ENCODE data around the gene PPP6C. TPM values are rescaled to one million over a fixed set of nuclear protein-coding genes. Genes with fewer than 3 reads are reported as not detected.
"Not testable (repeated sequence)": the region's sequence is repeated elsewhere in the genome, so short reads cannot be mapped to it uniquely, and the experiment has no call there.

The PPP6C gene
- 38.8 TPM for total RNA-seq

GRCh38 chr9:125189361-125190289, at the start of gene PPP6C:
Gene PPP6C, minus strand, starts transcription at chr9:125189803. Its CDS starts 85 bp downstream, at chr9:125189718.
- peak; percentile 99 for ATAC-seq

- ATAC-seq = no peak
Observed at GRCh38 chr9:125238915-125239446, 49.4 kb upstream of the PPP6C start.

- ATAC-seq = no peak
Observed at GRCh38 chr9:125238127-125238914, 48.7 kb upstream of the PPP6C start.

- not testable (repeated sequence) for ATAC-seq
Observed at GRCh38 chr9:125236520-125237159, 47.0 kb upstream of the PPP6C start.

DNA sequence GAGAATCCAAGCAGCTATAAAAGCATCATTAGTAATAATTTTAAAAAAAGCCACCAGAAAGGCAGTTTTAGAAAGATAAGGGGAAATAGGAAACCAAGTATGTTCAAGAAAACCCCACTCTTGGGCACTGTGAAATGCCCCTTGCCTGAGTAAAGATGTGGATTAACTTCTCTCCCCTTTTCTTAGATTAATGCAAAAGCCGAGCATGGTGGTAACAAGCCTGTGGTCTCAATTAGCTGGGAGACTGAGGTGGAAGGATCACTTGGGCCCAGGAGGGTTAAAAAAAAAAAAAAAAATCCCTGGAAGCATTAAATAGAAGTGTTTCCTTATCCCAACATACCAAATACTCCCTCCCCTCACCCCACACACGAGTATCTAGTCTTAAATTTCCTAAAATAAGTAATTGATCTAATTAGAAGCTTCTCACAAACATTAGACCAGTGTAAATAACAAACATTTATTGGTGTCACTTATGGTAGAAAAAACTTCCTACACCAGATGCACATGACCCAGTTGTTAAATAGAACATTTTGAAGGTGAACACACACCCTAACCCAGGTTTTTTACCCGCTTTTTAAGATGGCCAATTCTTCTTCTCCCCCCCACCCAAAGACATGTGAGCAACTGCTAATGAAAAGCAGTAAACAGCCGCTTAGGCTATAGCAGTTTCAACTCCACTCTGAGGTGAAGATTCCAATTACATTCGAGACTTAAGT, 46.4 kb upstream of the PPP6C start:
- ATAC-seq = no peak

DNA sequence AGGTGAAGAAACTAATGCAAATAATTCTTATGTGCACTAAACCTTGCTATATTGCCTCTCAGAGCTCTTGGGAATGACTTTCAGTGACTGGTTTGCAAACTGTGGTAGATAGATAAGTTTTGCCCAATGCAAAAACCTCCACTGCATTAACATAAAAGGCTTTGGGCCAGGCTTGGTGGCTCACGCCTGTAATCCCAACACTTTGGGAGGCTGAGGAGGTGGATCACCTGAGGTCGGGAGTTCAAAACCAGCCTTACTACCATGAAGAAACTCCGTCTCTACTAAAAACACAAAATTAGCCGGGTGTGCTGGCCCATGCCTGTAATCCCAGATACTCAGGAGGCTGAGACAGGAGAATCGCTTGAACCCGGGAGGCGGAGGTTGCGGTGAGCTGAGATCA, 44.5 kb upstream of the PPP6C start:
- not testable (repeated sequence) for ATAC-seq

DNA sequence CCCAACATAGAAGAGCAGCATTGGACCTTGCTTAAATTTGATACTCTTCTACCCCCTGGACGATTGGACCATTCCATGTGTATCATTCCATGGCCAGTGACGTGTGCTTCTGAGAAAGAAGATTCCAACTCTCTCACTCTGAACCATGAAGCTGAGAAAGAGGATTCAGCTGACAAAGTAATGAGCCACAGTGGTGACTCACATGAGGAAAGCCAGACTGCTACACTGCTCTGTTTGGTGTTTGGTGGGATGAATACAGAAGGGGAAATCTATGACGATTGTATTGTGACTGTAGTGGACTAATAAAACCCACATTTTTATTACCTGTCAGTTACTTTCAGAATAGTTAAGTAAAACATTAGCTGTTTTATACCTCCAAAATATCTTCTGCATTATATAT, 44.1 kb upstream of the PPP6C start:
- ATAC-seq = peak; percentile 74

GRCh38 chr9:125227761-125228160, 38.2 kb upstream of the PPP6C start:
- no peak for ATAC-seq

GRCh38 chr9:125224858-125225257, 35.3 kb upstream of the PPP6C start:
- not testable (repeated sequence) for ATAC-seq

- no peak for ATAC-seq
Observed at GRCh38 chr9:125218621-125219020, 29.0 kb upstream of the PPP6C start.

DNA sequence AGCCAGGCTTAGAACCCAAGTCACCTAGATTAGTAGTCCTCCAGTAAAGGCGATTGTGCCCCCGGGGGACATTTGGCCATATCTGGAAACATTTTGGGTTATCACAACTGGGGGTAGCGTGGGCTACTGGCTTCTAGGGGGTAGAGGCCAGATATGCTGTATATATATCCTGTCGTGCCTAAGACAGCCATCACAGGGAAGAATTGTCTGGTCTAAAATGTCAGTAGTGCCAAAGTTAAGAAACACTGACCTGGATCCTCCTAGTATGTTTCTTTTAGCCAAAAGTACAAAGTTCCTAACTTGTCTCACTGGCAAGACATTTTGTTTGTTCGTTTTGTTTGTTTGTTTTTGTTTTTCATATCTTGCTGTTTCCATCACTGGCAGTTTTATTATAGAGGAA, 24.6 kb upstream of the PPP6C start:
- ATAC-seq = no peak

DNA sequence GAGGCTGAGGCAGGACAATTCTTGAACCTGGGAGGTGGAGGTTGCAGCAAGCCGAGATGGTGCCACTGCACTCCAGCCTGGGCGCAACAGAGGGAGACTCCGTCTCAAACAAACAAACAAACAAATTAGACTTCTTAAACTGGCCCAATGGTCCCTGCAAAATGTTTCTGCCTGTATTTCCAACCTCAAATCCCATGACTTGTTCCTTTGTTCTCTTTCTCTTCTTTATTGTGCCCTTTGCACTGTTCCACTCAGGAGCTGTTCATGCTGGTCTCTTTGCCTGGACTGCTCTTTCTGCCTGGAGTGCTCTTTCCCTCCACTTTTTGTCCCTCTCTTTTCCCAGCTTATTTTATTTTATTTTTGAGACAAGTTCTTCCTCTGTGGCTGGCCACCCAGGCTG, 14.9 kb upstream of the PPP6C start:
- ATAC-seq = no peak

GRCh38 chr9:125202846-125203618, 13.4 kb upstream of the PPP6C start:
- ATAC-seq = no peak

- peak; percentile 97 for ATAC-seq
Observed at GRCh38 chr9:125200216-125201047, 10.8 kb upstream of the PPP6C start, which contains the start of gene RABEPK. Gene RABEPK, plus strand, starts transcription at chr9:125200542. Its CDS starts 2,472 bp downstream, at chr9:125203014.

GRCh38 chr9:125195591-125195990, 6.0 kb upstream of the PPP6C start:
- ATAC-seq = not testable (repeated sequence)

- not testable (repeated sequence) for ATAC-seq
Observed at GRCh38 chr9:125194466-125194865, 4.9 kb upstream of the PPP6C start.

- no peak for ATAC-seq
Observed at GRCh38 chr9:125190361-125190801, 778 bp upstream of the PPP6C start.

GRCh38 chr9:125189011-125189360, 617 bp downstream of the PPP6C start:
- ATAC-seq = no peak

DNA sequence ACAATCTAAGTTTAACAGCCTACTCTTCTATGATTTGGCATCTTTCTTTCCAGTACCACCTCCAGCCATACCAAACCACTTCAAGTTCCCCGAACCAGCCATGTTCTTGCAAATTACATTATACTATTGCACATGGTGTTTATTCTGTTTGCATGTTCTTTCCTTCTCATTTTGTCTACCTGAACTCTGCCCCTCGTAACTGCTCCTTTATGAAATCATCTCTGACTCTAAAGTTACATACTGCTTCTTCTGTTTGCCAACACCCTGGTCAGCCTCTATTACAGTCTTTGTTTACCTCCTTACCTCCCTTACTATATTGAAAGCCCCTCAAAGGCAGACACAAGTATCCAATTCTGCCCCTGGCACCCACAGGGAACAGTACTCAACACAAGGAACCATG, 6.0 kb downstream of the PPP6C start:
- ATAC-seq = no peak

- no peak for ATAC-seq
Observed at GRCh38 chr9:125183054-125183453, 6.5 kb downstream of the PPP6C start.
